PC-9 (cell line): Measurements from ENCODE around the gene ESR2.

Experiments used
- CTCF ChIP-seq: fragments of 200-600 bp; sonication (generic); conservative IDR thresholded peaks from 2 replicates; pipeline ENCODE4 v1.6.1; 2017; ENCODE audit warnings: mixed run types, antibody characterized with exemption, mild to moderate bottlenecking, moderate library complexity
- EZH2 ChIP-seq: fragments of 200-600 bp; sonication (generic); IDR thresholded peaks from 2 replicates; pipeline ENCODE4 v1.8.0; 2017; ENCODE audit warnings: antibody characterized with exemption, low read depth

- TF ChIP-seq CTCF (no peak), EZH2 (no peak)
Measured at GRCh38 chr14:64118892-64119291, 175.3 kb downstream of the ESR2 start.
